Left lobe of liver (tissue), 2 donors: ENCODE data around the gene CSRP3. TPM values are rescaled to one million over a fixed set of nuclear protein-coding genes. Genes with fewer than 3 reads are reported as not detected.

Source experiments
- ATAC-seq: fragments of 200-7000 bp; cut with Tn5 transposase; one replicate; pipeline ENCODE4 v1.9.1; 2020; ENCODE audit warnings: mild to moderate bottlenecking, moderate library complexity
- DNase-seq: peaks from one replicate; pipeline ENCODE4 v3.0.0-alpha.2; 2020; ENCODE audit warnings: low spot score
- total RNA-seq: library from RNA; stranded (reverse); gene quantifications from one replicate; pipeline ENCODE4 v1.2.1, GENCODE V29; 2021
- donor health status: DM: no; HTN: no; CAD: no; lungs with moderate emphysema.
- donor health status: DM: no; HTN: yes; CAD: no.

CSRP3 gene
- total RNA-seq, 1 donor from 2014 or later: not detected

GRCh38 chr11:19191530-19192169 is 10.1 kb downstream of the CSRP3 start:
- ATAC-seq: peak; percentile 98
- DNase-seq: peak; percentile 85

GRCh38 chr11:19187833-19188258 is 13.9 kb downstream of the CSRP3 start:
- DNase-seq (no peak), ATAC-seq (no peak)

- DNase-seq: no peak
- no peak for ATAC-seq
These were observed 14.5 kb downstream of the CSRP3 start for GRCh38 chr11:19187114-19187832.

- no peak for DNase-seq
These were observed 16.2 kb downstream of the CSRP3 start for GRCh38 chr11:19185516-19186052.

GRCh38 chr11:19185036-19185435 is 16.7 kb downstream of the CSRP3 start:
- no peak for ATAC-seq

More at GRCh38 chr11:19185516-19186052, 16.2 kb downstream of the CSRP3 start:
- ATAC-seq: no peak

GRCh38 chr11:19183646-19184045 is 18.1 kb downstream of the CSRP3 start:
- ATAC-seq (no peak), DNase-seq (no peak)

More at GRCh38 chr11:19185036-19185435, 16.7 kb downstream of the CSRP3 start:
- DNase-seq: no peak

- DNase-seq: no peak
- no peak for ATAC-seq
These were observed 20.1 kb downstream of the CSRP3 start for GRCh38 chr11:19181531-19182261.

- ATAC-seq (no peak), DNase-seq (no peak)
These were observed 25.1 kb downstream of the CSRP3 start for GRCh38 chr11:19176629-19177186.

- DNase-seq: no peak
- ATAC-seq: no peak
These were observed 27.7 kb downstream of the CSRP3 start for GRCh38 chr11:19173964-19174638.

- ATAC-seq (no peak), DNase-seq (no peak)
These were observed 28.6 kb downstream of the CSRP3 start for GRCh38 chr11:19173004-19173689.

- DNase-seq (peak; percentile 48), ATAC-seq (peak; percentile 95)
These were observed 33.7 kb downstream of the CSRP3 start for GRCh38 chr11:19168090-19168489.

GRCh38 chr11:19164881-19165280 is 36.9 kb downstream of the CSRP3 start:
- ATAC-seq (no peak), DNase-seq (no peak)

- no peak for ATAC-seq
- DNase-seq: no peak
These were observed 37.4 kb downstream of the CSRP3 start for GRCh38 chr11:19164230-19164855.

- ATAC-seq (no peak), DNase-seq (no peak)
These were observed 38.2 kb downstream of the CSRP3 start for GRCh38 chr11:19163617-19164016.

- ATAC-seq: no peak
- no peak for DNase-seq
These were observed 38.8 kb downstream of the CSRP3 start for GRCh38 chr11:19162951-19163505.

GRCh38 chr11:19161651-19162050 is 40.1 kb downstream of the CSRP3 start:
- no peak for DNase-seq
- ATAC-seq: no peak

- ATAC-seq (no peak), DNase-seq (no peak)
These were observed 40.9 kb downstream of the CSRP3 start for GRCh38 chr11:19160847-19161246.

- ATAC-seq: no peak
These were observed 44.9 kb downstream of the CSRP3 start for GRCh38 chr11:19156892-19157291.

GRCh38 chr11:19145319-19145718 is 56.5 kb downstream of the CSRP3 start:
- DNase-seq: no peak
- ATAC-seq: no peak

More at GRCh38 chr11:19156892-19157291, 44.9 kb downstream of the CSRP3 start:
- no peak for DNase-seq
